GM12891 (cell line): ENCODE results near the gene MRPL10.

Experiments
- PAX5 ChIP-seq: IDR thresholded peaks from 2 replicates; pipeline ENCODE4 v1.6.1; 2011; ENCODE audit warnings: low read length, moderate library complexity, mild to moderate bottlenecking; ENCODE audit not compliant: insufficient read depth, severe bottlenecking
- POLR2A ChIP-seq: IDR thresholded peaks from 2 replicates; pipeline ENCODE4 v1.6.1; 2011; ENCODE audit warnings: low read depth, low read length, control low read depth
- POLR2AphosphoS5 ChIP-seq: IDR thresholded peaks from 2 replicates; pipeline ENCODE4 v1.6.1; 2011; ENCODE audit warnings: low read depth, low read length, control low read depth
- POU2F2 ChIP-seq: IDR thresholded peaks from 2 replicates; pipeline ENCODE4 v1.6.1; 2011; ENCODE audit warnings: low read depth, mild to moderate bottlenecking, control low read depth, low read length, moderate library complexity
- TAF1 ChIP-seq: IDR thresholded peaks from 2 replicates; pipeline ENCODE4 v1.6.1; 2011; ENCODE audit warnings: low read depth, low read length, control low read depth

DNA sequence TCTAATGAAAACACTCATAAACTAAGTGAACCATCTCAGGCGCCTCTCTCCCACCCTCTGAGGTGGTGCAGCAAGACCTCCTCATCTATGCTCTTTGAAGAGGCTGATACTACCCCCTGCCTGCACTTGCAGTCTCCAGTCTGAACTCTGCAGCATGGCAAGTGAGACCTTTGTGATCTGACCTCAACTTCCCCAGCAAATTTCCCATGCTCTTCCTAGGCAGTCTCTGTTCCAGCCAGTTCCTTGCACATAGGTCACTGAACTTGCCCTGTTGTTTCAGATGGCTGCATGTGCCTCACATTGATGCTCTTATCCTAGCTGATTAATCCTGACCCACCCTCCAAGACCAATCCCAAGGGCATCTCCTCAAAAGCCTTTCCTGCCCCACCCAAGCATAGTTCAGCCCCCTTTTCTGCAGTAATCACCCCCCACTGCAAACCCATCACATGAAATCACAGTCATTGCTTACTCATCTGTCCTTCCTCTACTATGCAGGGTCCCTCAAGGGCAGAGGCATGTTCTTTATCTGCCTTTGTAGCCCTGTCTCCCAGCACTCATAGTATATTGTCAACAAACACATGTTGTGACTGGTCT lies 56.3 kb downstream of the MRPL10 start:
- TF ChIP-seq POLR2AphosphoS5 = no peak
- no peak for TF ChIP-seq POLR2A
- no peak for TF ChIP-seq TAF1
- TF ChIP-seq POU2F2 = no peak
- no peak for TF ChIP-seq PAX5
